Measurements from ENCODE around the gene DES. TPM values are rescaled to one million over a fixed set of nuclear protein-coding genes. Genes with fewer than 3 reads are reported as not detected.

Gene DES
- total and polyA plus RNA-seq, 9 of the 15 experiments (the other 6 are each of a cell fraction or from before 2014, with no cell fraction given), result 2.5 to 58.9 (median 21.9) TPM

GRCh38 chr2:219368690-219369191, 49.4 kb upstream of the DES start:
- ChIA-PET POLR2A (interaction anchor here (0.7 to 2.1 kb wide), 2 partner anchors 10 to 188 kb away, joined by 4 to 9 read pairs; no protein-coding TSS in a partner anchor), CTCF (ENCODE audit: low intra/inter-chr PET ratio) (no interaction called here)
- Histone ChIP-seq H4K20me1 (replicated peaks; ENCODE audit: control insufficient read depth, insufficient read depth, low read length) (no peaks in the 10 kb centered on the region), H3K36me3 (ENCODE audit: control insufficient read depth, insufficient read depth, low read length) (peaks cover 4% of the 10 kb centered on the region; the same call in 1 of the 3 replicates), H3K4me1 (replicated peaks in 1 of 2; ENCODE audit: control insufficient read depth in 2 of 2, insufficient read depth in 2 of 2, low read length in 2 of 2) (peaks cover 14% of the 10 kb centered on the region in 2 experiments; a peak in 4 of 5 replicates), H3K9me3 (replicated peaks; ENCODE audit: control insufficient read depth, insufficient read depth, low read depth, low read length) (no peaks in the 10 kb centered on the region), H3K79me2 (ENCODE audit: control insufficient read depth, insufficient read depth, low read length) (no peaks in the 10 kb centered on the region), H3K9me1 (ENCODE audit: control insufficient read depth, insufficient read depth, low read length) (no peaks in the 10 kb centered on the region), H3K9ac (ENCODE audit: insufficient read depth in 1 of 2, low read depth in 2 of 2, low read length in 2 of 2) (peak overlapping the region in 1 of 2 experiments; percentile 6; a peak in 1 of 4 replicates), H3K4me2 (ENCODE audit: insufficient read depth, low read length) (no peak overlapping the region), H3K4me3 (no peak overlapping the region), H3K27ac (ENCODE audit: extremely low read depth, low read depth, low read length) (no peak overlapping the region), H2AFZ (ENCODE audit: low read depth, low read length) (no peak overlapping the region), H3K27me3 (ENCODE audit: control insufficient read depth in 2 of 2, insufficient read depth in 2 of 2, low read length in 2 of 2) (no peaks in the 10 kb centered on the region)
- no peak for DNase-seq (ENCODE audit: extremely low read depth in 1 of 4, low spot score in 3 of 4)
- no TSS peak for BruUV-seq (replicated peaks)
- in situ Hi-C loops (cut with MboI), result no loop called here
- intact Hi-C loops (cut with micrococcal nuclease), result no loop called here
- ATAC-seq, result peak; percentile 73
- FAIRE-seq, result no peak
- WGBS (ENCODE audit: insufficient coverage, low coverage, missing lambda C conversion rate), result 47% methylated on average over 3 of the region's 3 CpGs
- TF ChIP-seq CTCFL (IDR thresholded peaks at IDR 0.05; ENCODE audit: borderline replicate concordance, insufficient read depth, low read depth, low read length, poor library complexity, severe bottlenecking) (no peak), ARID1B (IDR thresholded peaks at IDR 0.05) (peak; percentile 33; the same call in 1 of the 2 replicates), ZBTB33 (CRISPR knock-in tag; IDR thresholded peaks at IDR 0.05) (no peak), RFX1 (IDR thresholded peaks at IDR 0.05) (no peak), NEUROD1 (IDR thresholded peaks at IDR 0.05; ENCODE audit: borderline replicate concordance, low read depth, low read length, partially characterized antibody) (no peak), STAT5B (CRISPR knock-in tag; IDR thresholded peaks at IDR 0.05) (no peak), NONO (IDR thresholded peaks at IDR 0.05; ENCODE audit: low read depth in 2 of 2, low read length in 1 of 2) (no peak), TEAD2 (tag; IDR thresholded peaks at IDR 0.05) (no peak)

All from K562 (cell line).